NCI-H2107 treated with DMSO at 0.1 percent for 48 hours (cell line): ENCODE data around the gene FER1L5.

Source experiments
- DNase-seq: peaks from one replicate; lab custom pipeline; 2025; ENCODE audit not compliant: unreplicated experiment; lab: John Stamatoyannopoulos, UW

FER1L5 gene

DNA sequence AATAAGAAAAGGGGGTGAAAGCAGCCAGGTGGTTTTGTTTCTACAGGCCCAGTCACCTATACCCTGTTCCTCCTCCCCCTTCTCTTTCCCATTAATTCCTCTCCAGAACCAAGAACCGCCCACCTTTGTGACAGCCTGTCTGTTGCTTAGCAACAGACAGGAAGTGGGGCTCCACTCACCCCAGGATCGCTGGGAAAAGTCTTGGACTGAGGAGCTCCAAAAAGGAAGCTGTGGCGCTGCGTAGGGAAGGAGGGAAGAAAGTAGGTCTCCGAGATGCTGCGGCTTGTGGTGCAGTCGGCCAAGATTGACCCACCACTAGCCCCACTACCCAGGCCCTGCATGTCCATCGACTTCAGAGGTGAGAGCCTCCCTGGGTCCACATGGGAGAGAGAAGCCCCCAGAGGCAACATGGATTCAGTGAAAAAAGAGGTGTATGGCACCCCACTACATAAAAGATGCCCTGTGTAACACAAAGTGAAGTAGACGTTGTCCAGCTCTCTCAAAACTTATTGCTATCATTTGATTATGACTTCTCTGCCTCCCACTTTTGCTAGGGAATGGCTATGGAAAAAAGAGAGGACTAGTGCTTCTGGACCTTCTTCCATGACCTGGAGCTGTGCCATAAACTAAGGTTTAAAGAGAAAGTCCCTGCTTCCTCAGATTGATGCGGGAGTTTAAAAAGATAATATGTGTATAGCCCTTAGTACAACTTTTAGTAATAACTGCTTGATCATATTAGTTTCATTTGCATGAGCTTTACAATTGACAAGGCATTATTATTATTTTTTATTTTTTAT lies at the start of gene FER1L5:
Gene FER1L5 (plus strand): TSS at position 201 of the 797 bp plus-strand sequence. CDS start 73 bp downstream, at position 274.
- no peak for DNase-seq

DNA sequence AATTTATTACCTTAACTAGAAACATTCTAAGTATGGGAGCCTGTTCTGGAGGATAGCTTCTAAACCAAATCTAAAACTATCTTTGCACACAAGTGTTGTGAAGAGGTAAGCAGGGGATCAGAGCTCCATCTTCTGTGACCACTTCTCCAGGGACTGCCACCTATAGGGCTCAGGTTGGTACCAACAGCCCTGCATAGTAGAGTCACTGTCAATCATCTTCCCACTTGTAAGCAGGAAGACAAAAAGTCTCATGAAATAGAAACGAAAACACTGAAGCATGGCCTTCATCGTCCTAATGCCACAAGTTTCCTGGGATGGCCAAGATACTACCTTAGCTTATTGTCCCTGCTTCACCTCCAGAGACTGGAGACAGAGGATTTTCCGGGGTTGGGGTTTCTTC lies 48.3 kb upstream of the FER1L5 start:
- DNase-seq: no peak

DNA sequence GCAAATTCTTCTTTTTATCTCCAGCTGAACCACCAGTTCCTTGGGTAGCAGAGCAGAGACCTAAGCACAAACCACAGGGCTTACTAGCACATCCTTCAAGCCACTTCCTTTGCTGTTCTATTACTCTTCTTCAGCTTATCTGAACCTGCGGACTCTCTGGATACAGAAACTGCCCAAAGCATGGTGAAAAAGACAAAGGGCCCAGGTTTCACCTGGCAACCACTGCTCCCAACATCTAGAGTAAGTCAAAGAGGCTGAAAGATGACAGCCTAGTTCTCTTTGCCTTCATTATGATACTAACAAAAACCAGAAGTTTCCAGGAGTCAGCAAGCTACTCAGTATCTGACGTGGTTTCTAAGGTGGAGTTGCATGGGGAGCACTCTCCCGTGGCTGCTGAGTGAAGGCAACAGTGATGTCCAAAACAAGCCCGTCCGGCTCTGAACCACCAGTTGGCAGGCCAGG lies 47.8 kb upstream of the FER1L5 start:
- DNase-seq: no peak

DNA sequence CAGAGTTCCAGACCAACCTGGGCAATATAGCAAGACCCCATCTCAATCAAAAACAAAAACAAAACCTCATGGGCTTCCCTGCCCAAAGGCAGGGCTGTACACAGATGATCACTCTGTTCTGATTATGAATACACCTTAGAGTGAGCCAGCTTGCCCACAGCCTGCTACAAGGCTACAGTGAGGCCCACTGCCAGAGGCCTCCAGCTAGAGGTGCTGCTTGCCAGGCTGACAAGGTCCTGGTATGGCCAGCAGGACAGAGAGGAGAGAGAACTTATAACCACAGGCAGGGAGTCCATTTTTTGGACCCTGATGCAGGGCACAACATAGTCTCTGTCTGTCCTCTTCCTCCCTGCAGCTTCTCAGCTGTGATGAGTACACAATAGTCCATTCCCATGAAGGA lies 46.0 kb upstream of the FER1L5 start:
- no peak for DNase-seq

DNA sequence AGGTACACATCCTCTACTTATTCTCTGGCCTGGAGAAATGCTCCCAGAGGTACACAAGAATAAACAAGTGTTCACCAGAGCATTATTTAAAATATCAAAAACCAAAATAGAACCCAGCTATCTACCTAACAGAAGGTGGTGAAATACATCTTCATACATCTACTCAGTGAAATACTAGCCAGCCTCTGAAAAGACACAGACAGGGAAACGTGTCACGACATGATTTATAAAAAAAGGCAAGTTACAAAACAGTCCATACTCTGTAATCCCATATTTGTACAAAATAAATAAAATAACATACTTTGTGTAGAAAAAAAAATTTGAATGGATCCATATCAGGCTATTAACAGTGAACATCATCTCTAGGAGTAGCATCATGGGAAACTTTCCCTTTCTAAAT lies 42.6 kb upstream of the FER1L5 start:
- DNase-seq: no peak

DNA sequence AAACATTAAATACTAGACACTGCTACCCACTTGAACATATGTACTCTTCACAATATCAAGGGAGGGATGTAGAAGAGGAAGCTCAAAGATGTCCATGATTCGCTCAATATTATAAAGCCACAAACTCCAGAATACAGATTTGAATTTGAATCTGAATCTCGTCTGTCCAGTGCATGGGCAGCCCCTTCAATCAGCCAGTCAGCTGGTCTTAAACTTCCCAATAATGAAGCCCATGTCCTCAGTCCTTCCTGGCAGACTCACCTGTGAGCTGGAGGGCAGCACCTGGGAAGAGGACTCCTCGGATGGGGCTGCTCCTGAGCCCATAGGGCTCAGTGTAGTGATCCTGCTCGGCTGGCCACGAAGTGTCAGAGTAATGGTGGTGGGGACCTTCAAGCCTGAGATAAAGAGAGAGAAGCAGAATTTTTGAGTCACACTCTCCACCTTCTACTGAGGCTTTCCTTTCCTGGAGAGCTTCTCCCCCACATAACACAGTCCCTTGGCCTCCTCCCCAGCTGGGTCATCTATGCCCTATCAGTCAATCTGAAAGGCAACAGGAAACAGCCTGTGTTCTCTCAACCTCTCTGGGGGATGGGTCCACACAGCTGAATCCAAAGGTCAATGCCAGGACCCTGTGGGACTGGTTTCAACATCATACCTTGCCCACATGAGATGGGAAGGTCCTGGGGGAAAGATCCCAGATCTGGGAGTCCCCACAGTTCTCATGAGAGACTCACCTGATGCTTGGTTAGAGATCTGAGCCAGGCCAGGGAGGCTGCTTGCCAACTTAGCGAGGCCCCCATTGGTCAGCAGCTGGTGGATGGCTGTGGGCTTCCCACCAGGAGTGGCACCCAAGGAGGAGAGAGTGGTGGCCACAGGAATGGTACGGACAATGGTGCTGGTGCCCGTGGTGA lies 40.9 kb upstream of the FER1L5 start:
- DNase-seq: no peak

DNA sequence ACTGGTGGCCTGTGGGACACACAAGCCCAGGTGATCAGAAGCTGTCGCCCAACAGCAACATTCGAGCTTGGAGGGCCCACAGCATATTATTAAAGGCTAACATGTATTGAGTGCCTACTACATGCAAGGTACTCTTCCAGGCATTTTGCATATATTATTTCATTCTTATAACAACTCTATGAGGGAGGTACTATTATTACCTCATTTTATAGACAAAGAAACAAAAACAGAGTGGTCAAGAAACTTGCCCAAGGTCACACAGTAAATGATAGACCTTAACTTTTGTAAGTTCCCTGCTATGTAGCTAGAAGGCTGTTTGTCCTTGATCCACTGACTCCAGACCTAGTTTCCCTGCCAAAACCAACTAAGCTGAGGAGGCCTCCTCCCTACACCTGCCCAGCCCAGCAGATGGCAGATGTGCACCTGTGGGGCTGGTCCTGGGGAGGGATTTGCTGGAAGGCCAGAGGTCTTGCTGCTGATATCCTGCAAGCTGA lies 40.2 kb upstream of the FER1L5 start:
- DNase-seq: no peak

DNA sequence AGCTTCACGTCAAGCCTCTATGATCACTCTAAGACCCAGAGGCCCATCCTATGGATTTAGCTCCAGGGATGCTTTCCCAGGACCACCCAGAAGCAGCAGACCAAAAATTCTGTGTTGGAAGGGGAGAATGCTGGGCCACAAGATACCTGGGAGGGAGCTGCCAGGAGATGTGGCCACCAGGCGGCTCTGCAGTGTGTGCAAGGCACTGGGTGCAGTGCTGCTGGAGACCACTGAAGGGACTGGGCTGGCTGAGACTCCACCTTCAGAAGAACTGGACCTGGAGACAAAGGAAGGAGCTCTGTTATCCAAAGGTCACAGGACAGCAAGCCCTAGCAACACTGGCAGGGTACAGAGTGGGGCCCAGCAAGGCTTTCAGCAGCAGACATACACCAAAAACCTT lies 38.5 kb upstream of the FER1L5 start:
- no peak for DNase-seq

DNA sequence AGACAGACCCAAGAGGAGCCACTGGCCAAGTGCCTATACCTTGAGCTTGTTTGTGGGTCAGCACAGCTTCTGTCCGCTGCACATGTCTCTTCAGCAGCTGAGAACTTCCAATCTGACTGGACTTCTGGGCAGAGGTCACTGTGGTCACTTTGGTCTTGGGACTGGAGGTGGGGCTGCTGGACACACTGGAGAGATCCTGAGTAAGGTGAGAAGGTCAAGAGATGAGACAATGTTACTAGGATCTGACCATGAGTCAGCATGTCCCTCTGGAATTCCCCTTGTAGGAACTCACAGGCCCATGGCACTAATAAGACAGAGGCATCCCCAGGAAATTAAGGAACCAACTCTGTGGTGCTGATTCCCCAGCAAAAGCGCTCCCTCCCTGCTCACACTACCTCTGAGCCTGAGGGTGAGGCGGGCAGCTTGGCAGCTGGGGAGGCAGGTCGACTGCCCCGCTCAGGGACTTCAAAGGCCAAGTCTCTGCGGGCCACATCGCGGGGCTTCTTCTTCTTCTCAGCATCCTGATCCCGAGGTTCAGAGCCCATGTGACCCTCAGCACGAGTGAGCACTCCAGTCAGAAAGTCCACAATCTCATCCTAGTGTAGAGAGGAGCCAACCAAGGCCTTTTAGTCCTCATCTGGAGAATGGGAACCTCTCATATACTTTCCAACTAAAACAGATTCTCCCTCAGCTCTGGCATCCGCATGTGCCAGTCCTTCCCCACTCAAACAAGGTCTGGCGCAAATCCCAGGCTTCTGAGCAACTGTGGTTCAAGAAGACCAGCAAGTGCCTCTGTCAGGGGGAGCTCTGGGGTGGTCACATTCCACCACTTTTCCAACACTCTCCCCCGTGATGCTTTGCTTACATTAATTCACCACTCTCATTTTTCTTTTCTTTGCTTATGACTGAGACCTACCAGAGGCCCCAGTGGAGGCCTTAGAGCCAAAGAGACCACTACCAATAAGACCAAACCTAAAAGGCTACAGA lies 33.8 kb upstream of the FER1L5 start:
- DNase-seq: no peak

DNA sequence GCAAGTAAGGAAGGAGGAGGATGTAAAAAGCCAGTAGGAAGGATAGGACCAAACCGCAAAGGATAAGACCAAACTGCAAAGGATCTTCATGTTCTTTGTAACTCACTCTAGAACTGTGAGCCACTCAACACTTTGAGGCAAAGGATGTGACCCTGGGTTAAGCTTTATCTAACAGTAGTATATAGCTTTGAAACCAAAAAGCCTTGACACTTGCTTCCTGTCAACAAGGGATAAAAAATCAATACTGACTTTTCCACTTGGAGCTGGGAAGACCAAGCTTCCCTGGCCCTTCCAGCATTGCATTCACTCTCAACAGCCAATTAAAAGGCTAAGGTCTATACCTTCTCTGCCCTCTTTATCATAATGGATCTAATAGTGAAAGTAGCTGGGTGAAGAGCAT lies 26.4 kb upstream of the FER1L5 start:
- DNase-seq: no peak

DNA sequence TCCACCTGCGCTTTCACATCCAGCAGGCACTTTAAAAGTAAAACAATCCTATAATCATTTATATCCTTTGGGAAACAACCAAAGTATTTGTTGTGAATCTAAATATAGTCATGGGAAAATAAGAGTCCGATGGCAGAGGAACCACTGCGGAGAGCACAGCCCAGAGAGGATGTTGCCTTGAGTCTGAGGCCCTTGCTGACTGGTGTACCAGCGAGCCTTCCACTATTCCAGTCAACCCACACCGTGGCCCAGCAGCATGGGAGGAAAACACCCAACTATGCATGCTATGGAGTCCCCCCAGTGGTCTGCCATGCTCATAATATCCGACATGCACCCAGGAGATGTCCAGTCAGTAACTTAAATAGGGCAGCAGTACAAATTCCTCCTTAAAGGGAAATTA lies 26.0 kb upstream of the FER1L5 start:
- no peak for DNase-seq

DNA sequence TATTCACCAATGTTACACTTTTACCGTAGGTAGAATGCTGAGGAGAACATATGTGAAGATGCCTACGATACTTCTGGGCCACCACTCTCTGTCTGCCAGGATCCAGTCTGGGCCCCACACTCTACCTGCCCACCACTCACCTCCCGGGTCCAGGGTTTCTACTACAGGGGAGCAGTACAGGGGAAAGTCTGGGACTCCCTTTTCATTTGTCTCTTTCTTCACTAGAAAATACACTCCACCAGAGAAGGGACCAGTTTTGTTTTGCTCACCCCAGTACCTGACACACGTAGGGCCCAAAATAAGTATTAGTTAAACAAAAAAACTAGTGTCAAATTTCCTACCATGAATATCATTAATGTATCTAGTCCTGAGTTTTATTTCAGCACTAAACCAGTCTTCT lies 25.6 kb upstream of the FER1L5 start:
- no peak for DNase-seq

DNA sequence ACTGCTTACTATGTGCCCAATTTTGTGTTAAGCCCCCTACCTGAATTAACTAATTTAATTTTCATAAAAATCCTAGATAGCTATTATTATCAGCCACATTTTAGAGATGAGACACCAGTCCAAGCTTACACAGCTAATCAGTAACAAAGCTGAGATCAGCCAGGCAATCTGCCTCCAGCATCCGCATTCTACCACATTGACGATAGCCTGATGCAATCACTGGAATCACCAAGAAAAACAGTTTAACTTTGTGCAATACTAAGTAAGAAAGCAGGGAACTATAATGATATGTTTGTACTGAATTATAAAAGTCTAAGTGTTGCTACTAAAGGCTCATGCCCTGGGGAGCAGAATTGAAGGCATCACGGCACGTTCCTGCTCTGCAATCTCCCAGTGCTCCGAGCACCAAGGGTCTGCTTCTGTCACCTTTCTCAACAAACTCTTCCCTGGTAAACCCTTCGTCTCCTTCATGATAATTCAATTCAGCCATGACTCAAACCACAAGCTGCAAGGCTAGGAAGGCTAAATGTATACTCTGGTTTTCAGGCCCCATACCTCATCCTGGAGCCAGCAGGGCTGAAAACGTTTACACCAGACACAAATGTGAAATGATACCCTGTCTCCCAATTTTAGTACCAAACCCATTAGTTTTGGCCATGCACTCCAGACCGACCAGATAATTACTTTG lies 23.8 kb upstream of the FER1L5 start:
- no peak for DNase-seq

DNA sequence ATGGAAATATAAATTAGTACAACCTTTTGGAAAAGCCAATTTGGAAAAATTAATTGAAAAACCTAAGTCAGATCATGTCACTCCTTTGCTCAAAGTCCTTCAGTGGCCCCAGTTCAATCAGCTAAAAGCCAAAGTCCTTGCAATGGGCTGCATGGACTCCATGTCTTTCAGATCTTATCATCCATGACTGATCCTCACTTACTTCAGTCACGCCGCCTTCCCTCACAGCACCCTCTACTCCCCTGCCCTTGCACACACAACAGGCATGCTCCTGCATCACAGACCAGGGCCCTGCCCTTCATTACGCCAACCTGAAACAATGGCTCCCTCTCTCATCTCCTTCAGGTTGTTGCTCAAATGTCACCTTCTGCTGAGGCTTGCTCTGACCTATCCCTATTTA lies 20.0 kb upstream of the FER1L5 start:
- no peak for DNase-seq

DNA sequence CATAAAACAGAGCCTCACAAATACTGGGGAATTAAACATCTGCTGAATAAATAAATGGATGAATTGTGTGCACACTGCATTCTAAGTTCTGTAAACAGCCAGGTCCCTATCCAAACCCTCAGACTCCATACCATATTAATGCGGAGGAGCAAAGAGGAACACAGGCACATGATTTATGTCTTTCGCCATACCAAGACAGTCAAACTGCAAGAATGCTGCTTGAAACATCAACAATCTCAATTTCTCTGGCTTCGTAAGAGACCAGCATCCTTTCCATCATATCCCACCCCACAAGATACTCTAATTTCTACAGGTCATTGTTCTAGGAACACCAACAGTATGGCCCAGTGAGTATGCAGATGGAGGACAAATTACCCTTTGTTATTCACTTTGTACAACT lies 19.4 kb upstream of the FER1L5 start:
- DNase-seq: no peak

DNA sequence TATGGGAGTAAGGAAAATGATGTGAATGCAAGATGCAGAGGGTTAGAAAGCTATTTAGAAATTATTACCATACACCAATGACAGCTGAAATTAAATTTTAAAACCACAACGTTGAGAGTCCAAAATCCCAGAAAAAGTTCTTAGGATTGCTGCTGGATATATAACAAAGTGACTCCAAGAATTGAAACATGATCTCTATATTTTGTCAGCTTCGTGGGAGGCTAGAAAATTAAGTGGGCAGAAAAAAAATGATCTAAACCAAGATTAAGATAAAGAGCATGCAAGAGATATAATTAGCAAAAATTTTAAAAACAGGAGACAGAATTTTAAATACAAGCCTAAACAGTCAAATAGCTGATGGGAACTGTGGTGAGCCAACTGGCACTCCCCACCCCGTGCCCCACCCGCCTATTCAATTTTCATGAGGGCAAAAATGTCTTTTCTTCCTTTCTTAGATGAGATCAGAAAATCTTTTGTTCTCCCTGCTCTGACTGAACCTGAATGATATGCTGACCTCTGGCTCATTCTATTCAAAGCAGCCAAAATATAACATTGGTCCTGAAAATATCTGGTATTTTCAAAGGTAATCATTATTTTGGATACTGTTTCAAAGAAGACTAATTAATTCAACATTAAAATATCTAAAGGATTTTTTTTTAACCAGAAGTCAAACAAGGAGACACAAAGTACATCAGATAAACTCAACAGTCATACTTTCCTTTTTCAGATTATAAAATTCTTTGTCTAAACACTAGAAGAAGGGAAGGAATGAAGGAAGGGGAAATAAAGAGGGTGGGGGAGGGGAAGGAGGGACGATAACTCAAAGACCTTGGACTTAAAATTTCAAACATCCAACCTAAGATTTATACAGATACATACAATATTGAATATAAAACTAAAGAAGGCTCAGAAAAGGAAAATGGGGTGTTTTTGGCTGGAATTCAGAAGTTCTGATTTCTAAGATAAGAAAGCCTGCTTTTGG lies 16.7 kb upstream of the FER1L5 start:
- no peak for DNase-seq

DNA sequence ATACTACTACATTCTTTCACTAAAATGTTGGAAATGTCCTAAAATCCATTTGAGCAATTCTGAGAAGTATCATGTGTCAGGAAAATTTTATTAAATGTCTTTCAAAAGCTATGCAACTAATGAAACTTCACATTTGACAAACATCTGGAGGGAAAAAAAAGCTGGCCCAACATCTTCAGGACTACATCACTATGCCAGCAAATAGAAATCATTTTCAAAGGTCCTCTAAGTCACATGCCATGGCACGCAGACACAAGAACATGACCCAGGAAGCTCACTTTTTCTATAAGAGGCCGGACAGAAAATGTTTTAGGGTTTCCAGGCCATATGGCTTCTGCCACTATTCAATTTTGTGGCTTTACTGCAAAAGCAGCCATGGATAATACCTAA lies 16.0 kb upstream of the FER1L5 start:
- no peak for DNase-seq

DNA sequence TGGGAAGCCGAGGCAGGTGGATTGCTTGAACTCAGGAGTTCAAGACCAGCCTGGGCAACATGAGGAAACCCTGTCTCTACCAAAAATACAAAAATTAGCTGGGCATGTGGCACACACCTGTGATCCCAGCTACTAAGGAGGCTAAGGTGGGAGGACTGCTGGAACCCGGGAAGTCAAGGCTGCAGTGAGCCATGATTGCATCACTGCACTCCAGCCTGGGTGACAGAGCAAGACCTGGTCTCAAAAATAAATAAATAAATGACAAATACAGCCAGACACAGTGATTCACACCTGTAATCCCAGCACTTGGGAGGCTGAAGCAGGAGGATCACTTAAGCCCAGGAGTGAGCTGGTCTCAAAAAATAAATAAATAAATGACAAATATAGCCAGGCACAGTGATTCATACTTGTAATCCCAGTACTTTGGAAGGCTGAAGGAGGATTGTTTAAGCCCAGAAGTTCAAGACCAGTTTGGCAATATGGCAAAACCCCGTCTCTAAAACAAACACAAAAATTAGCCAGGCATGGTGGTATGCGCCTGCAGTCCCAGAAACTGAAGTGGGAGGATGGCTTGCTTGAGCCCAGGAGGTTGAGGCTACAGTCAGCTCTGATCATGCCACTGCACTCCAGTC lies 10.6 kb upstream of the FER1L5 start:
- no peak for DNase-seq

DNA sequence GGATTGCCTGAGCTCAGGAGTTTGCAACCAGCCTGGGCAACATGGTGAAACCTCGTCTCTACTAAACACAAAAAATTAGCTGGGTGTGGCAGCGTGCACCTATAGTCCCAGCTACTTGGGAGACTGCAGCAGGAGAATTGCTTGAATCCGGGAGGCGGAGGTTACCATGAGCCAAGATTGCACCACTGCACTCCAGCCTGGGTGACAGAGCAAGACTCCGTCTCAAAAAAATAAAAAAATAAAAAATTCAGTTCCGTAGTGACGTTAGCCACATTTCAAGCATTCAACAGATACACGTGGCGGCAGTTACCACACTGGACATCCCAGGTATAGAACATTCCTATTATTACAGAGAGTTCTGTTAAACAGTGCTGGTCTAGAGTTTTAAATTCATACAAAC lies 8.9 kb upstream of the FER1L5 start:
- no peak for DNase-seq
